ENCODE measurements around the gene CTNNBL1.

GRCh38 chr20:37651932-37652331 lies 41.9 kb upstream of the CTNNBL1 start:
- TF ChIP-seq, protein P1, sequence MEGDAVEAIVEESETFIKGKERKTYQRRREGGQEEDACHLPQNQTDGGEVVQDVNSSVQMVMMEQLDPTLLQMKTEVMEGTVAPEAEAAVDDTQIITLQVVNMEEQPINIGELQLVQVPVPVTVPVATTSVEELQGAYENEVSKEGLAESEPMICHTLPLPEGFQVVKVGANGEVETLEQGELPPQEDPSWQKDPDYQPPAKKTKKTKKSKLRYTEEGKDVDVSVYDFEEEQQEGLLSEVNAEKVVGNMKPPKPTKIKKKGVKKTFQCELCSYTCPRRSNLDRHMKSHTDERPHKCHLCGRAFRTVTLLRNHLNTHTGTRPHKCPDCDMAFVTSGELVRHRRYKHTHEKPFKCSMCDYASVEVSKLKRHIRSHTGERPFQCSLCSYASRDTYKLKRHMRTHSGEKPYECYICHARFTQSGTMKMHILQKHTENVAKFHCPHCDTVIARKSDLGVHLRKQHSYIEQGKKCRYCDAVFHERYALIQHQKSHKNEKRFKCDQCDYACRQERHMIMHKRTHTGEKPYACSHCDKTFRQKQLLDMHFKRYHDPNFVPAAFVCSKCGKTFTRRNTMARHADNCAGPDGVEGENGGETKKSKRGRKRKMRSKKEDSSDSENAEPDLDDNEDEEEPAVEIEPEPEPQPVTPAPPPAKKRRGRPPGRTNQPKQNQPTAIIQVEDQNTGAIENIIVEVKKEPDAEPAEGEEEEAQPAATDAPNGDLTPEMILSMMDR (IDR thresholded peaks at IDR 0.05): peak; percentile 45
- TF ChIP-seq ZFX (IDR thresholded peaks at IDR 0.05; ENCODE audit: borderline replicate concordance): no peak
